BJ (cell line): ENCODE measurements around the gene VPS29. TPM values are rescaled to one million over a fixed set of nuclear protein-coding genes. Genes with fewer than 3 reads are reported as not detected.

Source experiments
- CTCF ChIA-PET: fragments of 350-600 bp; formaldehyde crosslinking; extraction: SDS; loops from one replicate; lab custom pipeline; 2021; ENCODE audit warnings: antibody characterized with exemption, inconsistent platforms; lab: Yijun Ruan, JAX
- POLR2A ChIA-PET: fragments of 300-600 bp; sonication (Branson Sonifier 250); formaldehyde crosslinking; extraction: SDS; loops from one replicate; lab custom pipeline; 2021; ENCODE audit warnings: antibody characterized with exemption; lab: Charles Lee
- DNase-seq: peaks from one replicate; pipeline ENCODE4 v3.0.0-alpha.2; 2011; ENCODE audit warnings: low read depth
- H3K27me3 ChIP-seq: 2 replicates; pipeline ENCODE4 v1.6.0; 2011; ENCODE audit warnings: low read length; ENCODE audit not compliant: control insufficient read depth, insufficient read depth
- H3K36me3 ChIP-seq: 2 replicates; pipeline ENCODE4 v1.5.1; 2011; ENCODE audit warnings: low read length; ENCODE audit not compliant: control insufficient read depth, insufficient read depth
- H3K4me3 ChIP-seq: 2 replicates; pipeline ENCODE4 v1.5.1; 2011; ENCODE audit warnings: low read depth, mild to moderate bottlenecking, control low read depth, low read length
- CTCF ChIP-seq: IDR thresholded peaks from 2 replicates; pipeline ENCODE4 v1.5.1; 2011; ENCODE audit warnings: low read depth, mild to moderate bottlenecking, control low read depth, inconsistent platforms, low read length, moderate library complexity; ENCODE audit not compliant: insufficient read depth
- polyA plus RNA-seq: library from polyadenylated mRNA; depleted of rRNA; stranded (reverse); fragments of >200 nt; gene quantifications from 2 replicates; pipeline ENCODE4 v1.2.3, GENCODE V29; 2011

Gene VPS29
- polyA plus RNA-seq, 1 experiment, result 98.8 TPM

DNA sequence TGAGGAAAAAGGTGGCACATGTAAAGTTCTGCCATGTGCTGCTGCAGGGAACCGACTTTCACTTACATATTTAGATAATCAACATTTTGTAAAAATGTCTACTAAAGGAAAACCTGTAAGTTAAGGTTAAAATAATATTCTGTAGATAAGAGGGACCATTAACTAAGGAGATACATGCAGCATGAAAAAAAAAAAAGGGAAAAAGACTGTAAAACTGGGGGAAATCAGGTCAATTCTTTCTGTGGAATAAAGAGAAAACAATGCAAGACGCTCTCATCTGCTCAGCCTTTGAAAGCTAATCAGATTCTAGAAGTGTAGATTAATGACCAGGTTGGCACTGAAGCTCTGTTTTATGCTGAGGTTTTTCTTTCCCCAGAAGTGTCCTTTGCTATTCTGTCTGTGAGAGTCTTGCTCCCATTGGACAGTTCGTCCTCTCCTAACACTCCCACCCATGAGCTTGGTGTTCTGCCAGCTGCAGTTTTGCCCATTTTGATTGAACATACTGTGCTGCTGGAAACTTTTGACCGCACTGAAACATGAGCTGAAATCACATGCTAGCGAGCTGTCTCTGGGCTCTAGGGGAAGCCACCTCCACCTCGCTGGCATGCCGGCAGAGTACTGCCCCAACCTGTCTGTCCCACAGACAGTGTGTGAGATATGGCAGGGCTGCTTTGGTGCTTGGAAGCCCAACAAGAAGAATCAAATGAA is 41.5 kb upstream of the VPS29 start:
- CTCF ChIA-PET, result interaction anchor here (0.6 to 1.4 kb wide), 3 partner anchors 8 to 58 kb away, joined by 3 to 5 read pairs (median 3); no protein-coding TSS in a partner anchor

DNA sequence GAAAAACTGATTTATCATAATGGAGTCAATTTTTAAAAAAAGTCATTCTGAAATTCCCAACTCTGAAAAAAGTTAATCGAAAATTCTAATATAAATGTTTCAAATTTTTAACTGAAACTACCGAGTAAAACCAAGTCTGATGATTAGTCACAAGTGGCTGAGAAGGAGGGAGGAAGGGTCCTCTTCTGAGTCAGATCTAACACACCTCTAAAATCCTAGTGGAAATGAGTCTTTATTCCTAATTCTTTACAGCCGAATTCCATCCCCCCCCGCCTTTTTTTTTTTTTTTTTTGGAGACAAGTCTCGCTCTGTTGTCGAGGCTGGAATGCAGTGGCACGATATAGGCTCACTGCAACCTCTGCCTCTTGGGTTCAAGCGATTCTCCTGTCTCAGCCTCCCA is 38.1 kb upstream of the VPS29 start:
- Histone ChIP-seq H3K4me3 (no peak overlapping the region), H3K27me3 (no peaks in the 10 kb centered on the region), H3K36me3 (peaks cover 9% of the 10 kb centered on the region)
- TF ChIP-seq CTCF, result no peak
- ChIA-PET POLR2A (no interaction called here), CTCF (interaction anchor here (0.9 to 1.1 kb wide), 2 partner anchors 12 to 60 kb away, joined by 4 read pairs; no protein-coding TSS in a partner anchor)
- no peak for DNase-seq

More for the DNA sequence above, 41.5 kb upstream of the VPS29 start:
- Histone ChIP-seq H3K4me3 (no peak overlapping the region), H3K36me3 (peaks cover 3% of the 10 kb centered on the region; the same call in 1 of the 2 replicates), H3K27me3 (no peaks in the 10 kb centered on the region)
- TF ChIP-seq CTCF, result no peak
- no peak for DNase-seq
- POLR2A ChIA-PET, result no interaction called here

DNA sequence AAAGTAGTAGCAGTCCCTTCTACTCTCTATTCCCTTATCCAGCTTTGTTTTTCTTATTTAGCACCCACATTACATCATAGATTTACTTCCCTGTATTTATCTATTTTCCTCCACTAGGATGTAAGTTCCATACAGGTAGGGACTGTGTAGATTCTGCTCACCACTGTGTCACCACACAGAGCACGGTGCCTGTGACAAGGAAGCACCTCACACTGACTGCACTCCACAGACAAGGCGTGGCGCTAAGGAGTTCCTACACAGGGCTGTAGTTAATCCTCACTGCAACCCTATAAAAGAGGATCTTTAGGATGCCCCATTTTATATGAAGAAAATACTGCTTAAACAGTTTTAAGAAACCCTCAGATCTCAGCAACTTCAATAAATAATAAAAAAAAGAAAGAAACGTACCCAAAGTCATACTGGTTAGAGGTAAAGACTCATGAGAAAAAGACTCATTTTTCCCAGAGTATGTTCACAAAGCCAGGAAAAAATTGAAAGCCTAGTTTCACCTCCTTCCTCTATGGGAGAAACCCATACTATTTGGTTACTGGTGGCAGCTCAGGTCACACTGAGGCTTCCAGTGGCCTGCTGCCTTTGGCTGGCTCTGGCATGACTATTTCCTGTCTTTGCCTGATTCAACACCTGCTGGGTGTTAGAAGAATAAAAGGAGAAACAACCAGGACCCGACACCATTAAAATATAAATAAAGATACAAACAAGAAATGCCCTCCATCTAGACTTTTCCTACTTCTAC is 37.1 kb upstream of the VPS29 start:
- POLR2A ChIA-PET, result no interaction called here
- no peak for DNase-seq
- no peak overlapping the region for H3K4me3 ChIP-seq
- CTCF ChIA-PET, result interaction anchor here (0.9 to 2.6 kb wide), 5 partner anchors 10 to 62 kb away, joined by 3 to 14 read pairs (median 4); no protein-coding TSS in a partner anchor
- TF ChIP-seq CTCF, result no peak
- H3K36me3 ChIP-seq, result peaks cover 9% of the 10 kb centered on the region
- no peaks in the 10 kb centered on the region for H3K27me3 ChIP-seq

DNA sequence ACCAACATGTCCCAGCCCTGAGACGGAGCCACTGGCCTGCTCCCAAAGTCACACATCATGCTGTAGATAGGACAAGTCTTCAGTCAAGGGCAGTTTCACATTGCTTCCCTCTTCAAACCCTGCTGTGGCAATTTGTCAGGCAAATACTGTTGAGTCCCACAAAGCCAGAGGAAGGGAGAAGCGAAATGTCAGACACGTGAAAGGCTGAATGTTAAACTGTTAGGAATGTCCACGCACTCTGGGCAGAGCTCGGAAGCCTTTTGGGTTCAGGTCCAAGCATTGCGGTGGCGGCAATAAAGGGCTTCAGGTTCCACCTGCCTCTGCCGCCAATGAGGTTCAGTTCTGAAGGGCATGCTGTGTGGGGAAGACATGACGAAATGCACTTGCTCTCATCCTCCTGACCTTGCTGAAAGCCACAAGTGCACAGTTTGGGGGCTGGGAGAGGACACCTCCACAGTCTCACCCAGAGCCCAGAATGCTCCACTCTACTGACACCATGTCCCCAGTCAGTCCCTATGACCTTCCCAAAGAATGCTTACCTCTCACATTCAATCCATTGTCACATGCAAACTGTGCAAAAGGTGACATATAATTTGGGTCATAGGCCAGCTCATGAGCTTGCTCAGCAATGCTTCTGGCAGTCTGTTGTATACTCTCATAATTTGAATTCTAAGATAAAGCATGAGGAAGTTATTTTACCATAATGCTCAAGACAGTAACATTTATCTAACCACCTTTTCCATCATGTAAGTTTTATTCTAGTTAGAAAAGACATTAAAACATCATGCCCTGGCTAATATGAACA is 35.9 kb upstream of the VPS29 start:
- H3K27me3 ChIP-seq, result no peaks in the 10 kb centered on the region
- ChIA-PET CTCF (interaction anchor here (0.6 to 2.6 kb wide), 7 partner anchors 10 to 197 kb away, joined by 3 to 14 read pairs (median 5); no protein-coding TSS in a partner anchor), POLR2A (no interaction called here)
- TF ChIP-seq CTCF, result no peak
- no peak for DNase-seq
- H3K4me3 ChIP-seq, result no peak overlapping the region
- peaks cover 9% of the 10 kb centered on the region for H3K36me3 ChIP-seq
